Measurements from ENCODE around the gene HECA. TPM values are rescaled to one million over a fixed set of nuclear protein-coding genes. Genes with fewer than 3 reads are reported as not detected.

The HECA gene
- total and polyA plus RNA-seq, 2 of the 8 experiments (the other 6 are each of a cell fraction or from before 2014, with no cell fraction given): 2.4 to 9.2 TPM

- Histone ChIP-seq H3K23ac (ENCODE audit: insufficient read length) (no peak overlapping the region), H2BK120ac (replicated peaks; ENCODE audit: low read depth, low read length) (no peak overlapping the region), H3K79me1 (ENCODE audit: low read depth, low read length) (no peaks in the 10 kb centered on the region), H2BK5ac (ENCODE audit: low read depth, low read length) (no peak overlapping the region), H3K27me3 (replicated peaks in 1 of 4; ENCODE audit: control insufficient read depth in 3 of 4, extremely low read depth in 1 of 4, insufficient read depth in 3 of 4, low read length in 3 of 4) (no peaks in the 10 kb centered on the region), H4K8ac (ENCODE audit: extremely low read depth, insufficient read depth, low read length) (no peak overlapping the region), H3K4me1 (replicated peaks in 1 of 4; ENCODE audit: control insufficient read depth in 3 of 4, insufficient read depth in 4 of 4, low read length in 3 of 4) (peaks cover 0 to 3% (median 0%) of the 10 kb centered on the region in 4 experiments; a peak in 1 of 7 replicates), H3K9me3 (ENCODE audit: insufficient read depth in 2 of 2, low read depth in 1 of 2, low read length in 1 of 2) (no peaks in the 10 kb centered on the region), H3K9ac (replicated peaks in 1 of 4; ENCODE audit: extremely low read depth in 1 of 4, low read depth in 3 of 4, low read length in 3 of 4) (no peak overlapping the region), H2AK5ac (ENCODE audit: low read depth, low read length) (no peak overlapping the region), H2BK12ac (ENCODE audit: low read depth, low read length) (no peak overlapping the region), H4K5ac (ENCODE audit: insufficient read length, low read depth, low read length) (no peak overlapping the region), H3K79me2 (ENCODE audit: control insufficient read depth in 1 of 2, insufficient read depth in 2 of 2, low read length in 2 of 2) (no peaks in the 10 kb centered on the region), H3K14ac (ENCODE audit: insufficient read length) (no peak overlapping the region), H4K20me1 (replicated peaks in 1 of 2; ENCODE audit: control insufficient read depth in 1 of 2, insufficient read depth in 2 of 2, low read length in 2 of 2) (no peaks in the 10 kb centered on the region), H2BK20ac (ENCODE audit: low read length) (no peak overlapping the region), H2AFZ (ENCODE audit: low read length) (no peak overlapping the region), H2BK15ac (ENCODE audit: low read length) (no peak overlapping the region), H4K91ac (replicated peaks; ENCODE audit: insufficient read length, low read length) (no peak overlapping the region), H3K36me3 (ENCODE audit: control insufficient read depth in 2 of 4, insufficient read depth in 4 of 4, low read length in 3 of 4) (no peaks in the 10 kb centered on the region), H3K4me3 (ENCODE audit: extremely low read depth in 1 of 4, insufficient read depth in 2 of 4, low read depth in 3 of 4, low read length in 4 of 4) (no peak overlapping the region), H3K4me2 (ENCODE audit: insufficient read depth in 1 of 2, low read depth in 2 of 2, low read length in 2 of 2) (no peak overlapping the region), H3K23me2 (ENCODE audit: low read depth, low read length) (no peaks in the 10 kb centered on the region), H3K56ac (replicated peaks; ENCODE audit: insufficient read length, low read depth, low read length) (no peak overlapping the region), H3K18ac (ENCODE audit: extremely low read depth, low read length) (no peak overlapping the region), H3K27ac (ENCODE audit: low read depth, low read length) (no peak overlapping the region), H3K4ac (replicated peaks; ENCODE audit: insufficient read length, low read depth, low read length) (no peak overlapping the region)
- WGBS, 2 experiments (ENCODE audit: extremely low coverage in 1 of 2, insufficient coverage in 1 of 2, insufficient read length in 1 of 2, insufficient replicate concordance in 2 of 2, low coverage in 1 of 2, low lambda C conversion rate in 2 of 2, missing lambda C conversion rate in 1 of 2): 88% methylated on average over 3 of the region's 3 CpGs; no CpG with 5 or more reads in 1 of the 2 experiments
- TF ChIP-seq HDAC6 (IDR thresholded peaks at IDR 0.05; ENCODE audit: low read depth, low read length) (no peak), EZH2 (IDR thresholded peaks at IDR 0.05; ENCODE audit: low read depth, low read length, severe bottlenecking) (no peak), RBBP5 (IDR thresholded peaks at IDR 0.05; ENCODE audit: borderline replicate concordance, low read depth, low read length) (no peak), TEAD4 (IDR thresholded peaks at IDR 0.05; ENCODE audit: low read depth, low read length) (no peak), EP300 (IDR thresholded peaks at IDR 0.05; ENCODE audit: borderline replicate concordance in 1 of 2, low read depth in 2 of 2, low read length in 2 of 2) (no peak), BCL11A (IDR thresholded peaks at IDR 0.05; ENCODE audit: low read depth in 2 of 2, low read length in 2 of 2) (no peak), RFX5 (IDR thresholded peaks at IDR 0.05; ENCODE audit: borderline replicate concordance, low read depth, low read length) (no peak)
- DNase-seq (ENCODE audit: low read depth in 1 of 2, low spot score in 2 of 2) (no peak), FAIRE-seq (no peak)
- CTCF ChIA-PET (ENCODE audit: partially characterized antibody): interaction anchor here (0.8 to 1.2 kb wide), 2 partner anchors 13 to 15 kb away, joined by 3 read pairs; no protein-coding TSS in a partner anchor
- POLR2A ChIA-PET (ENCODE audit: partially characterized antibody): no interaction called here
Measured at GRCh38 chr6:139189665-139190064, 54.8 kb downstream of the HECA start.
